ENCODE measurements around the gene COPE.
A peak's percentile ranks its signal among the peaks of the same experiment; 100 is the strongest.
"Not testable (repeated sequence)": the region's sequence is repeated elsewhere in the genome, so short reads cannot be mapped to it uniquely, and the experiment has no call there.

The COPE gene

GRCh38 chr19:18919900-18920214 is 670 bp upstream of the COPE start:
- peaks cover 6% of the 10 kb centered on the region; the same call in 1 of the 2 replicates for H4K20me1 ChIP-seq (ENCODE audit: insufficient read depth, low read length)
- H2AFZ ChIP-seq (ENCODE audit: low read depth, low read length) = no peak overlapping the region
- peak overlapping the region; percentile 68 for H3K4me2 ChIP-seq (ENCODE audit: low read length)
- peaks cover 61% of the 10 kb centered on the region for H3K79me2 ChIP-seq (ENCODE audit: low read length)
- H3K4me3 ChIP-seq (ENCODE audit: low read length) = peak overlapping the region; percentile 83
- H3K4me1 ChIP-seq (ENCODE audit: low read length) = peaks cover 13% of the 10 kb centered on the region
- TF ChIP-seq CTCF (IDR thresholded peaks at IDR 0.05; ENCODE audit: low read depth, low read length) (no peak), EZH2phosphoT487 (IDR thresholded peaks at IDR 0.05; ENCODE audit: low read depth) (no peak)
- no peak overlapping the region for H3K27ac ChIP-seq (ENCODE audit: low read length)
- H3K9ac ChIP-seq (ENCODE audit: low read length) = peak overlapping the region; percentile 69
- H3K27me3 ChIP-seq (ENCODE audit: low read depth, low read length) = no peaks in the 10 kb centered on the region
- peaks cover 32% of the 10 kb centered on the region for H3K36me3 ChIP-seq (replicated peaks; ENCODE audit: low read depth, low read length)
- no peaks in the 10 kb centered on the region for H3K9me3 ChIP-seq (ENCODE audit: insufficient read depth, low read length)

- H3K27me3 ChIP-seq (ENCODE audit: low read depth, low read length); H2AFZ ChIP-seq (ENCODE audit: low read depth, low read length); H3K9ac ChIP-seq (ENCODE audit: low read length); H3K27ac ChIP-seq (ENCODE audit: low read length); H3K4me2 ChIP-seq (ENCODE audit: low read length); H3K9me3 ChIP-seq (ENCODE audit: insufficient read depth, low read length): not testable (repeated sequence)
- Histone ChIP-seq H3K4me1 (ENCODE audit: low read length) (peaks cover 13% of the 10 kb centered on the region), H3K4me3 (ENCODE audit: low read length) (peak overlapping the region; percentile 85; the same call in 1 of the 2 replicates), H4K20me1 (ENCODE audit: insufficient read depth, low read length) (peaks cover 14% of the 10 kb centered on the region; the same call in 1 of the 2 replicates), H3K79me2 (ENCODE audit: low read length) (peaks cover 81% of the 10 kb centered on the region), H3K36me3 (replicated peaks; ENCODE audit: low read depth, low read length) (peaks cover 35% of the 10 kb centered on the region)
Observed at GRCh38 chr19:18917593-18917992, 1.6 kb downstream of the COPE start.

DNA sequence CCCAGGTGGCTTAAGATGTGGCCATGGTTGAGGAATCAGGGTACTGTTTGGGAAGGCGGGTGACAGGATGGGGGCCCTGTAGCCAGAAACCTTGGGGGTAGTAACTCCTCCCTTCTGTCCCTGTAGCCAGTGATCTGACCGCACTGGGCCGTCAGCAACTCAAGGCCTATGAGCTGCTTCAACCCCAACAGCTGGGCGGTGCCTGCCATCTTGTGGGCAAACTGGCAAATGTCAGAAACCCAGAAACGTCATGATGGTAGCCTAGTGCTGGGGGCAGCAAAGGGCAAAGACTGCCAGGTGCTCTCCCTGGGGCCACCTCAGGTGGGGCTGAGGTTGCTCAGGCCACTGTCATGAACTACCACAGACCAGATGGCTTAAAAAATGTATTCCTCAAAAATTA is 3.5 kb downstream of the COPE start:
- Histone ChIP-seq H3K4me2 (ENCODE audit: low read length) (no peak overlapping the region), H3K4me3 (ENCODE audit: low read length) (no peak overlapping the region), H3K9ac (ENCODE audit: low read length) (no peak overlapping the region), H3K79me2 (ENCODE audit: low read length) (peaks cover 70% of the 10 kb centered on the region), H3K36me3 (replicated peaks; ENCODE audit: low read depth, low read length) (peaks cover 32% of the 10 kb centered on the region), H3K27me3 (ENCODE audit: low read depth, low read length) (no peaks in the 10 kb centered on the region), H4K20me1 (ENCODE audit: insufficient read depth, low read length) (peaks cover 14% of the 10 kb centered on the region; the same call in 1 of the 2 replicates), H3K27ac (ENCODE audit: low read length) (no peak overlapping the region), H2AFZ (ENCODE audit: low read depth, low read length) (no peak overlapping the region), H3K4me1 (ENCODE audit: low read length) (peaks cover 12% of the 10 kb centered on the region), H3K9me3 (ENCODE audit: insufficient read depth, low read length) (no peaks in the 10 kb centered on the region)
- TF ChIP-seq EZH2phosphoT487 (IDR thresholded peaks at IDR 0.05; ENCODE audit: low read depth) = no peak
- TF ChIP-seq CTCF (IDR thresholded peaks at IDR 0.05; ENCODE audit: low read depth, low read length) = peak; percentile 49

GRCh38 chr19:18913466-18913865 is 5.7 kb downstream of the COPE start:
- no peak overlapping the region for H3K9ac ChIP-seq (ENCODE audit: low read length)
- no peaks in the 10 kb centered on the region for H3K9me3 ChIP-seq (ENCODE audit: insufficient read depth, low read length)
- H3K4me2 ChIP-seq (ENCODE audit: low read length) = no peak overlapping the region
- no peak overlapping the region for H2AFZ ChIP-seq (ENCODE audit: low read depth, low read length)
- peaks cover 14% of the 10 kb centered on the region; the same call in 1 of the 2 replicates for H4K20me1 ChIP-seq (ENCODE audit: insufficient read depth, low read length)
- H3K4me1 ChIP-seq (ENCODE audit: low read length) = peaks cover 7% of the 10 kb centered on the region; the same call in 1 of the 2 replicates
- no peak overlapping the region for H3K27ac ChIP-seq (ENCODE audit: low read length)
- H3K27me3 ChIP-seq (ENCODE audit: low read depth, low read length) = no peaks in the 10 kb centered on the region
- TF ChIP-seq EZH2phosphoT487 (IDR thresholded peaks at IDR 0.05; ENCODE audit: low read depth) = no peak
- TF ChIP-seq CTCF (IDR thresholded peaks at IDR 0.05; ENCODE audit: low read depth, low read length) = no peak
- peaks cover 52% of the 10 kb centered on the region for H3K79me2 ChIP-seq (ENCODE audit: low read length)
- peaks cover 39% of the 10 kb centered on the region for H3K36me3 ChIP-seq (replicated peaks; ENCODE audit: low read depth, low read length)
- no peak overlapping the region for H3K4me3 ChIP-seq (ENCODE audit: low read length)

GRCh38 chr19:18912933-18913332 is 6.3 kb downstream of the COPE start:
- H3K4me2 ChIP-seq (ENCODE audit: low read length) = no peak overlapping the region
- H3K9ac ChIP-seq (ENCODE audit: low read length) = no peak overlapping the region
- peaks cover 14% of the 10 kb centered on the region; the same call in 1 of the 2 replicates for H4K20me1 ChIP-seq (ENCODE audit: insufficient read depth, low read length)
- no peak overlapping the region for H3K27ac ChIP-seq (ENCODE audit: low read length)
- no peaks in the 10 kb centered on the region for H3K9me3 ChIP-seq (ENCODE audit: insufficient read depth, low read length)
- H3K4me1 ChIP-seq (ENCODE audit: low read length) = peaks cover 4% of the 10 kb centered on the region; the same call in 1 of the 2 replicates
- H3K27me3 ChIP-seq (ENCODE audit: low read depth, low read length) = no peaks in the 10 kb centered on the region
- no peak overlapping the region for H3K4me3 ChIP-seq (ENCODE audit: low read length)
- no peak overlapping the region for H2AFZ ChIP-seq (ENCODE audit: low read depth, low read length)
- peaks cover 40% of the 10 kb centered on the region for H3K36me3 ChIP-seq (replicated peaks; ENCODE audit: low read depth, low read length)
- H3K79me2 ChIP-seq (ENCODE audit: low read length) = peaks cover 46% of the 10 kb centered on the region
- TF ChIP-seq EZH2phosphoT487 (IDR thresholded peaks at IDR 0.05; ENCODE audit: low read depth) = no peak
- TF ChIP-seq CTCF (IDR thresholded peaks at IDR 0.05; ENCODE audit: low read depth, low read length) = no peak

Data from OCI-LY3 (cell line).